Stomach smooth muscle (tissue), 2 donors: ENCODE measurements around the gene KIAA1671.

Experiments
- H3K27ac ChIP-seq: one replicate; pipeline ENCODE4 v1.7.0; 2013; ENCODE audit warnings: mild to moderate bottlenecking, low read length, inconsistent platforms
- H3K27me3 ChIP-seq, 2 donors: one replicate each; pipeline ENCODE4 v1.7.0; 2013; ENCODE audit warnings: low read length in 2 of 2; ENCODE audit not compliant: insufficient read depth in 2 of 2, control insufficient read depth in 1 of 2
- H3K36me3 ChIP-seq, 2 donors: one replicate each; pipeline ENCODE4 v1.7.0; 2013; ENCODE audit warnings: low read length in 2 of 2; ENCODE audit not compliant: control insufficient read depth in 2 of 2, insufficient read depth in 2 of 2
- H3K4me1 ChIP-seq: one replicate; pipeline ENCODE4 v1.7.0; 2013; ENCODE audit warnings: low read length; ENCODE audit not compliant: control insufficient read depth, insufficient read depth
- H3K4me3 ChIP-seq, 2 donors: one replicate each; pipeline ENCODE4 v1.7.0; 2013; ENCODE audit warnings: low read length in 2 of 2
- H3K9ac ChIP-seq, 2 donors: one replicate each; pipeline ENCODE4 v1.7.0; 2013; ENCODE audit warnings: low read length in 2 of 2, mild to moderate bottlenecking in 1 of 2
- H3K9me3 ChIP-seq, 2 donors: one replicate each; pipeline ENCODE4 v1.7.0; 2013; ENCODE audit warnings: low read length in 2 of 2; ENCODE audit not compliant: control insufficient read depth in 2 of 2
- donor health status: healthy.
- donor health status: Pancreatic carcinoma.

The KIAA1671 gene

DNA sequence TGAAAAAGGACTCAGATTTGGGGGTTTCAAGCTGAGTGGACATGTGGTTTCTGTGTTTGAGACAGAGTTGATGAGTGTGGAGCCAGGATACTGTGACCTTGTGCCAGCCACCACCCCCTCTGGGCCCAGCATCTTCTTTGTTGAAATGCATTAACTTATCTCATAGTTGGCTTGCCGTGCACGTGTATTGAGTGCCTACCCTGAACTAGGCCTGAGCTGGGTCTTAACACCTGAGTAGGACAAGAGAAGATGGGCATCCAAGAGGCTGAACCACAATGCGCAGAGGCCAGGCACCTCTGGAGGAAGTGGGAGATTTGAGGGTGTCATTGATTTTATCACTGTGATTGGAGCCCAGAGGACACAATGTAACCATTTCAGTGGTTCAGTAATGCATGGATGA, 129.6 kb downstream of the KIAA1671 start:
- Histone ChIP-seq H3K4me1 (peaks cover 5% of the 10 kb centered on the region), H3K9me3 (no peaks in the 10 kb centered on the region), H3K4me3 (no peak overlapping the region), H3K9ac (no peak overlapping the region), H3K27me3 (no peaks in the 10 kb centered on the region), H3K27ac (no peak overlapping the region), H3K36me3 (no peaks in the 10 kb centered on the region)

DNA sequence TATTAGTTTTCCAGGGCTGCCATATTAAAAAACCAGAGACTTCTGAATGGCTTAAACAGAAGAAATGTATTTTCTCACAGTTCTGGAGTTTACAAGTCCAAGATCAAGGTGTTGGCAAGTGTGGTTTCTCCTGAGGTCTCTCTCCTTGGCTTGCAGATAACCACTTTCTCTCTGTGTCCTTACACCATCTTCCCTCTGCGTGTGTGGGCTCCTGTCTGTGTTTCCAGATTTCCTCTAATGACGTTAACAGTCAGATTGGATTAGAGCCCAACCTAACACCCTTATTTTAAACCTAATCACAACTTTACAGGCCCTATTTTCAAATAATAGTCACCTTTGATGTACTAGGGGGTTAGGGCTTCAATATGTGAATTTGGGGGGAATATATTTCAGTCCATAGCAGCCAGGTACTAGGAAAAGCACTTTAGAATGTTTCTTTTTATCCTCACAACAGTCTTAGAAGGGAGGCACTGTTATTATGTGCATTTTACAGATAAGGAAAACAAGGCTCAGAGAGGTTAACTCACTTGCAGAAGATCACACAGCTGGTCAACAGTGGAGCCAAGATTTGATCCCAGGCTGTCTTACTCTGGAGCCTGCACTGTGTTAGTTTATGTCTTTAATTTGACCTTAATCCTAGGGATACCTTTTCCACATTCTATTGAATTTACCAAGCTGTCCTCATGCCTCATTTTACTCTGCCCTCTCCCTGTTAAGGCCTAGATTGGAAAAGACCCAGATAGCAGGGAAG, 130.7 kb downstream of the KIAA1671 start:
- H3K4me1 ChIP-seq, result peaks cover 5% of the 10 kb centered on the region
- no peak overlapping the region for H3K9ac ChIP-seq
- H3K27me3 ChIP-seq, result no peaks in the 10 kb centered on the region
- H3K27ac ChIP-seq, result no peak overlapping the region
- no peak overlapping the region for H3K4me3 ChIP-seq
- no peaks in the 10 kb centered on the region for H3K9me3 ChIP-seq
- H3K36me3 ChIP-seq, result no peaks in the 10 kb centered on the region

DNA sequence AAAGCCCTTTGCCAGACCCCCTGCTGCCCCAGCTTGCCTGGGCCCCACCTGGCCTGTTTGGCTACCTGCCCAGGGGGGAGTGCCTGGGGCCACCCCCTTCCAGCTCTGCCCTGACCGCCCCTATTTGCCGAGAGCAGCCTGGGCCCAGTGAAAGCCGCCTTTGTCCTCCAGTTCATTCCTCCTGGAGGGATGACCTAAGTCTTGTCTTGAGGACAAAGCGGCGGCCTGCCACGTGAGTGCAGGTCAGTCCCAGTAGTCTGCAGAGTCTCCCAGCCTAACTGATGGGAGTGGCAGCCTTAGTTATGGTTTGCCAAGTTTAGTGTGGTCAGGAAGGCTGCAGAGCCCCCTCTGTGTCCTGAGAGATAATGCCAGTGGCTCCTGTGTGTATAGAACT, 131.3 kb downstream of the KIAA1671 start:
- no peak overlapping the region for H3K27ac ChIP-seq
- H3K27me3 ChIP-seq, result no peaks in the 10 kb centered on the region
- peaks cover 5% of the 10 kb centered on the region for H3K4me1 ChIP-seq
- no peak overlapping the region for H3K4me3 ChIP-seq
- no peaks in the 10 kb centered on the region for H3K9me3 ChIP-seq
- H3K9ac ChIP-seq, result no peak overlapping the region
- H3K36me3 ChIP-seq, result no peaks in the 10 kb centered on the region

DNA sequence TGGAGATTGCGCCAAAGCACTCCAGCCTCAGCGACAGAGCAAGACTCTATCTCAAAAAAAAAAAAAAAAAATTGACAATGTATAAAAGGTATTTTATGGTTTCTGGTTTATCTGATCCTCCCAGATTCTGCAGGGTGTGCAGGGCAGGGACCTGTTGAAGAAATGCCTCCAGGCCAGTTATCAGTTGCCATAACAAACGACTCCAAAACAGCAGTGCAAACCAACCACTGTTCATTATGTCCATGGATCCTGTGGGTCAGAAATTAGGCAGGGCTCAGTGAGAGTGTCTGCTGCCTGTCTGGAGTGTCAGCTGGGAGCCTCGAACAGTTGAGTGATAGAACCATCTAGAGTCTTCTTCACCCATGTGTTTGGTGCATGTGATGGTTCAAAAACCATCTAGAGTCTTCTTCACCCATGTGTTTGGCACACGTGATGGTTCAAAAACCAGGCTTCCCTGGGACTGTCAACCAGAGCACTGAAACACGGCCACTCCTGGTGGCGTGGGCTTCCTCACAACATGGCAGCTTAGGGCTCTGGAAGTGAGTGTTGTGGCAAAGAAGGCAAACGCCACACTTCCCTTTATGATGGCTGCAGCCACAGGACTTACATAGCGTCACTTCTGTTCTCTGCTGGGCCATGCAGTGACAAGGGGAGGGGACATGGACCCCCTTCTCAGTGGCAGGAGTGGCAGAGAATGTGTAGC, 132.0 kb downstream of the KIAA1671 start:
- no peaks in the 10 kb centered on the region for H3K36me3 ChIP-seq
- no peak overlapping the region for H3K4me3 ChIP-seq
- no peaks in the 10 kb centered on the region for H3K27me3 ChIP-seq
- H3K9me3 ChIP-seq, result no peaks in the 10 kb centered on the region
- no peak overlapping the region for H3K27ac ChIP-seq
- no peak overlapping the region for H3K9ac ChIP-seq
- H3K4me1 ChIP-seq, result peaks cover 5% of the 10 kb centered on the region

DNA sequence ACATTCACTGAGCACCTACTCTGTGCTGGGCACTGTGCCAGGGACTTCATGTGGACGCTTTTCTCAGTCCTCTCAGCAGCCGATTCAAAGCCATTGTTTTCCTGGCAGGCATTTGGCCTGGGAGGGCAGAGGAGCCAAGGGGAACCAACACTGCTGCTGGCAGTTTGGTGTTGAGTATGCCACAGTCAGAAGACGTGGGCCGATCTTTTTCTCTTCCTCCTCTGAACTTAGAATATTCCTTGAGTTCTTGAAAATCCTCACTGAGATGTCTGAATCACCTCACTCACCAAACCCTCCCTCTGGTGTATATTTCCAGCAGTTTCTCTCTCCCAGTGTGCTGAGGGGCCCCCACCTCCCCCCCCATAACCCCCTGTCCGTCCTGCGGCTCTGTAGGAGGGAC, 132.6 kb downstream of the KIAA1671 start:
- no peaks in the 10 kb centered on the region for H3K9me3 ChIP-seq
- H3K36me3 ChIP-seq, result no peaks in the 10 kb centered on the region
- peaks cover 5% of the 10 kb centered on the region for H3K4me1 ChIP-seq
- H3K27ac ChIP-seq, result no peak overlapping the region
- H3K9ac ChIP-seq, result no peak overlapping the region
- no peak overlapping the region for H3K4me3 ChIP-seq
- no peaks in the 10 kb centered on the region for H3K27me3 ChIP-seq

DNA sequence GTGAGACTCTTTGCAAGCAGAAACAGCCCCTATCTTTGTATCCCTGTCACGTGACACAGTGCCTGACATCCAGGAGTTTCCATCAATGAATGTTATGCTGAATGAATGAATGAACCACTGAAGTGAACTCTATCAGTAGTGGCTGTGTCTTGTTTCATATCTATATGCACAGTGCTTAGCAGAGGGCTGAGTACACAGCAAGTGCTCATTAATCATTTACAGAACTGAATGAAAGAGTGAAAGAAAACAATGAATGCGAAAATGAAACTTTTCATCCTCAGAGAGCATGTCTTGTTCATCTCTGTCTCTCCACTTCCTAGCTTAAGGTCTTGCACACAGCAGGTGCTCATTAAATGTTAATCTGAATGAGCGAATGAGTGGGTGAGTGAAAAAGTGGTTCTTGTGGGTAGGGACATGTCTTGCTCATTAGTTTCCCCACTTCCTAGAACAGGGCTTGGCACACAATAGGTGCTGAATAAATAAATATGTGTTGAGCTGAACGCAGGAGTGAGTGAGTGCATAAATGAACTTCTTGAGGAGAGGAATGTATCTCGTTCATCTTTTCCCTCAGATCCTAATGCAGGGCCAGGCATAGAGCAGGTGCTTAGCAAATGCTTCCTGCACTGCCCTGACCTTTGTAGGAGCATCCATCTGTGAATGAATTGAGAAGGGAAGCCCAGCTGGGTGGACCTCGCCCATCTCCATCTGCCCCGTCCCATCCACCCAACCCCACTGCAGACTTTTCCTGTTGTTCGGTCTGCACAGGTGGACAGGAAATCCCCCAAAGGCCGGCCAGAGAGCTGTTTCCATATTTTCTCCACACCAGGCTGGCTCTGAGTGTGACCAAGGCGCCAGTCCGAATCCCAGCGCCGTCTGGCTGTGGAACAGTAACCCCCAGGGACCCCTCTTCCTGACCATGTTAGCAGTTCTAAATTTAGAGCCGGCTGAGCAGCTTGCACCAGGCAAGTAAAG, 133.7 kb downstream of the KIAA1671 start:
- Histone ChIP-seq H3K9ac (no peak overlapping the region), H3K4me3 (no peak overlapping the region), H3K9me3 (no peaks in the 10 kb centered on the region), H3K36me3 (no peaks in the 10 kb centered on the region), H3K27ac (no peak overlapping the region), H3K27me3 (no peaks in the 10 kb centered on the region), H3K4me1 (peaks cover 5% of the 10 kb centered on the region)

DNA sequence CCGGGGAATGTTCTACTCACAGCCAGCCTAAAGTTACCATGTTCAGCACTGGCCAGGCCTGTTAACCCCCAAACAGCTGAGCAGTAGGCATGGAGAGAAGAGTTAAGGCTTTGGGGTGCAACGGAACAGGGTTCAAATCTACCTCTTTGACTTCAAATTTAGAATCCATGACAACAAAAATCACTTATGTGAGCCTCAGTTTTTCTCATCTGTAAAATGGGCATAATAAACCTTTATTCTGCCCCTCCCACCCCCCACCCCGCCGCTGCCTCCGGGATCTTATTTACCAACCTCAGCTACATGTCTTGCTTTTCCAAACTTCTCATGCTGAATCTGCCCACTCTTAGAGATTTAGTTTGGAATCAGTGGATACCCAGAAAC, 134.4 kb downstream of the KIAA1671 start:
- H3K27ac ChIP-seq, result no peak overlapping the region
- H3K27me3 ChIP-seq, result no peaks in the 10 kb centered on the region
- H3K4me3 ChIP-seq, result no peak overlapping the region
- no peaks in the 10 kb centered on the region for H3K36me3 ChIP-seq
- H3K4me1 ChIP-seq, result peaks cover 4% of the 10 kb centered on the region
- no peak overlapping the region for H3K9ac ChIP-seq
- no peaks in the 10 kb centered on the region for H3K9me3 ChIP-seq

DNA sequence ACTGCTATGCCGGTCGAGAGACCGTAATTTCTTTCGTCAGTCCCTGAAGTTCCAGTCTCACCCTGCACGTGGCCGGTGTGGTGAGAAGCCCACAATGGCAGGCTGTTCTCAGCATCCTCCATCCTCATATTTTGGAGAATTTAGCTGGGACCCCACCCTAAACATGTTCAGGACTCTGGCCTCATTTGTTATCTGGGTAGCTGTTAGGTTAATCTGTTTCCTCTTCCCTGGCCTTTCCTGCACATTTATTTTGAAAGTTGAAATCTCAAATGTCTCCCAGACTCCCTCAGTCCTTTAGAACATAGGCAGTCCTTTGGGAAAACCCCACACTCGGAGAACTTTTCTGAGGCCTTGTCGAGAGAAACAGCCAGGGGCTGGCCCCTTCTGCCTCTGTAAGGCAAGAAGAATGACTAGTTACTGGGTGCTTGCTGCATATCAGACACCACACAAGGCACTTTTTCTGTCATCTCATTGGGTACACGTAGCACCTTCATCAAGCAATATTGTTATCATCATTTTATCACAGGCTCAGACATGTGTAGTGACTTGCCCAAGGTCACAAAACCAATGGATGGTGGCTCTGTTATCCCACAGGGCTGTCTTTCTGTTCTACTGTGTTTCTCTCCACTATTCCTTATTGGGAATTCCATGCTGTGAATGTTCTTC, 137.8 kb downstream of the KIAA1671 start:
- Histone ChIP-seq H3K4me3 (no peak overlapping the region), H3K27me3 (no peaks in the 10 kb centered on the region), H3K27ac (no peak overlapping the region), H3K4me1 (peaks cover 2% of the 10 kb centered on the region), H3K9me3 (no peaks in the 10 kb centered on the region), H3K9ac (no peak overlapping the region), H3K36me3 (no peaks in the 10 kb centered on the region)

DNA sequence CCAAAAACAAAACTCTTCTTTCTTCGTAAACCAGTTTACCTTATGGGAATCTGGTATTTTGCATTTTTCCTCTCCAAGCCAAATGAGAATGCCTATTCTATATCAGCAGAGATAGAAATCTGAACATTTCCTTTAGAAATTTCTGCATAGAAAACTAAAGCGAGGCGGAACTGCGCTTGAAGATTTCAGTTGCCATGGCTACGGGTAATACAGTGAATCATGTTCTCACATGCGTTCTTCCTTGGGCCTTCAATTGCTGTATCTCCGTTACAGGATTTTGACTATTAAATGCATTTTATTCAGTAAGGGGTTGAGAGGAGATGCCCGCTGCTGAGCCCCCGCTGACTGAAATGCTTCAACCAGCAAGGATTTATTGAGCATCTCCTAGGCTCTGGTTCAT, 138.9 kb downstream of the KIAA1671 start:
- Histone ChIP-seq H3K36me3 (no peaks in the 10 kb centered on the region), H3K4me1 (peaks cover under 1% of the 10 kb centered on the region)

DNA sequence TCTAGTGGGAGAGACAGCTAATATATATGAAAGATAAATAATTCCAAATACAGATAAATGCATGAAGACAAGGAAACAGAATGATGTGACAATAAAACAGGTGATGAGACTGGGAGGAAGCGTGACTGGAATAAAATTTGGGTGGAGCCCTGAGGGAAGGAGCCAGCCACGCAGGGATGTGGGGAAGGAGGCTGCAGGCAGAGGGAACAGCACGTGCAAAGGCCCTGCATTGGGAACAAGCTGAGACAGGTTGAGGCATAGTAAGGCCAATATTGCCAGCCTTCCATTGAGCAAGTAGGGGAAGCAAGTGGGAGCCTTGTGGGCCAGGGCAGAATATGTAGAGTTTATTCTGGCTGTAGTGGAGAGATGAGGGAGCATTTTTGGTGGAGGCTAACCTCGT, 139.6 kb downstream of the KIAA1671 start:
- H3K9ac ChIP-seq, result no peak overlapping the region
- H3K4me1 ChIP-seq, result no peaks in the 10 kb centered on the region
- no peak overlapping the region for H3K27ac ChIP-seq

More for the DNA sequence above, 138.9 kb downstream of the KIAA1671 start:
- H3K4me3 ChIP-seq, result no peak overlapping the region
- H3K27ac ChIP-seq, result no peak overlapping the region
- H3K9me3 ChIP-seq, result no peaks in the 10 kb centered on the region
- H3K9ac ChIP-seq, result no peak overlapping the region
- H3K27me3 ChIP-seq, result no peaks in the 10 kb centered on the region

More for the DNA sequence above, 139.6 kb downstream of the KIAA1671 start:
- no peak overlapping the region for H3K4me3 ChIP-seq
- no peaks in the 10 kb centered on the region for H3K9me3 ChIP-seq
- H3K36me3 ChIP-seq, result no peaks in the 10 kb centered on the region
- no peaks in the 10 kb centered on the region for H3K27me3 ChIP-seq
